Measurements from ENCODE around the gene SMIM9.
A peak's percentile ranks its signal among the peaks of the same experiment; 100 is the strongest.

Gene SMIM9

DNA sequence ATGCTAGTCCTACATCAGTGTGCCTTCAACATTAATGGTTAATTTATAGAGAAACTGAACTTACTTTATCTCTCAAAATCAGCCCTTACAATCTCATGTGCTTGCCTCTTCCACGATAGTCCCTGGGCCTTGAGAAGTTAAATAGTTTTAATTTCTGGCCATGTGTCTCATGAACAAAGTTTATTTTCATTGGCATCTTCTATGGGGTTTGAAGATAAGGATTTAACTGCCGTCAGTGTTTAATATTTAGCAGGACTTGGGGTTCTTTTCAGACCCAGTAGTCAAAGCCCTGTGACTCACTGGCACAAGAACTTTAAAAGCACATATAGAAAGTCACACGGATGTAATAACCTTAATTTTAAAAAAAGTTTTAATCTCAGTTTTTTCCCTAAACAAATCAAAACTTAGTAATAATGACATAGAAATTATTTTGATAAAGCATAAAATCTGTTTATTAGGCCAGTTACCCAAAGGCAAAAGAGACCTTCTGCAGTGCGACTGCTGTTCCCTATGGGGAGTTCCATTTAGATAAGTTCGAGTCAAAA is 19.1 kb downstream of the SMIM9 start:
- DNase-seq = no peak

- DNase-seq = no peak
Observed at GRCh38 chrX:154813801-154814200, 20.7 kb downstream of the SMIM9 start.

- no peak for DNase-seq
Observed at GRCh38 chrX:154812341-154813101, 21.9 kb downstream of the SMIM9 start.

DNA sequence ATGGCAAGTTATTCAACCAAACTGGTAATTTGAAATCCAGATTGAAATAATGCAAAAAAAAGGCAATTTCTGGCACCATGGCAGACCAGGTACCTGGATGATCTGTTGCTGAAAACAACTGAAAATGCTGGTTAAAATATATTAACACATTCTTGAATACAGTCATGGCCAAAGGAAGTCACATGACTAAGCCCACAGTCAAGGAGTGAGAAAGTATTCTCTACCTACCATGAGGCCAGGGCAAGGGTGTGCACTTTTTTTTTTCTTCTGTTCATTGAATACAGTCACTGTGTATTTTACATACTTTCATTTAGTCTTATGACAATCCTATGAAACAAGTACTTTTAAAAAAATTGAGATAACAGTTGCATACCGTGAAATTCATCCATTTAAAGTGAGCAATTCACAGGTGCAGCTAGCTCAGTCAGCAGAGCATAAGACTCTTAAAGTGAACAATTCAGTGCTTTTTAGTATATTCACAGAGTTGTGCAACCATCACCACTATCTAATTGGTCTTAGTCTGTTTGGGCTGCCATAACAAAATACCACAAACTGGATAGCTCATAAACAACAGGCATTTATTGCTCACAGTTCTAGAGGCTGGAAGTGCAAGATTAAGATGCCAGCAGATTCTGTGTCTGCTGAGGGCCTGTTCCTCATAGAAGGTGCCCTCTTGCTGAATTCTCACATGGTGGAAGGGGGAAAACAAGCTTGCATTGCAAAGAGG is 24.4 kb downstream of the SMIM9 start:
- DNase-seq = no peak

GRCh38 chrX:154806837-154807501 is 27.5 kb downstream of the SMIM9 start:
- no peak for DNase-seq

GRCh38 chrX:154805696-154806091 is 28.8 kb downstream of the SMIM9 start:
- DNase-seq = no peak

- peak; percentile 71 for DNase-seq
Observed at GRCh38 chrX:154804957-154805695, 29.3 kb downstream of the SMIM9 start, which contains the start of gene MPP1. Gene MPP1 (minus strand): TSS chrX:154805485. CDS start chrX:154805373, 112 bp downstream.

DNA sequence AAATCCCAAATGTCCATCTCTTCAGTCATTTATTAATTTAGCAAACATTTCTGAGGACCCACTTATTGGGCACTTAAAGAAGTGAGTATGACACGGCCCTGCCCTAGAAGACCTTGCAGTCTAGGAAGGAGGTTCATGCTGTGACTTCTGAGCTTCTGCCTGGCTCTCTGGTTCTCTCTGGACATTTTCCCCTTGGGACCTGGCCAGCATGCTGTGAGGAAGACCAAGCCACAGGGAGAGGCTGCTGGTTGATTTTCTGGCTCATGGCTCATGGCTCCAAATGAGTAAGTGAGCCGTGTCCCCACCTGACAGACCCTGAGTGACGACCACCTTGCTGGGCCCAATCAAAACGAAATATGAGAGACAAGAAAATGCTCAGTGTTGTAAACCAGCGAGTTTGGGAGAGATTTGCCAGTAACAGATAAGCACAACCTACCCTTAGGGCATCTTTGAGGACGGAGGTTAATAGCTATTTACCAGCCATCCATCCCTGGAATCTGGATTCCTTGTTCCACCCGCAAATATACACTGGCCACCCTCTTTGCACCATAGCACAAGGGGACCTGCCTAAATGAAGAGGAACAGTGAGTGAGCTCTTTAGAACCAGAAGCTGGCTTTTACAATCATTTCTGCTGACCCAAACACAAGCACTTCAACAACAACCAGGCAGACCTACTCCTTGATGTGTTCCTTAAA is 30.1 kb downstream of the SMIM9 start:
- DNase-seq = no peak

GRCh38 chrX:154802947-154803346 is 31.5 kb downstream of the SMIM9 start:
- DNase-seq = no peak

GRCh38 chrX:154800478-154801210 is 33.8 kb downstream of the SMIM9 start:
- DNase-seq = no peak

- no peak for DNase-seq
Observed at GRCh38 chrX:154799556-154800348, 34.7 kb downstream of the SMIM9 start.

GRCh38 chrX:154797006-154797405 is 37.5 kb downstream of the SMIM9 start:
- DNase-seq = no peak

DNA sequence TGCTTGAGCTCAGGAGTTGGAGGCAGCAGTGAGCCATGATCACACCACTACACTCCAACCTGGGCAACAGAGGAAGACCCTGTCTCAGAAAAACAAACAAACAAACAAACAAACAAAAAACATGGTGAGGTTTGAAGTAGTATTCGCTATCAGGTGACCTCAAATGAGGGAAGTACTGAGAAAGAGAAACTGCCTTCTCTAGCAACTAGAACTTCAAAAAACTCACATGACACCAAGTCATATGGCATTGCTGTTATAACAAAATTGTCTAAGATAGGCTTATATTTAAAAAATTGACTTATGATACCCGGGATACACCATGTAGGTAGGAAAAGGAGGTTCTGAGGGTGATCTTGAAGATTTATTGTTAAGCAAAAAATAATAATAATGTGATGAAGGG is 39.4 kb downstream of the SMIM9 start:
- no peak for DNase-seq

DNA sequence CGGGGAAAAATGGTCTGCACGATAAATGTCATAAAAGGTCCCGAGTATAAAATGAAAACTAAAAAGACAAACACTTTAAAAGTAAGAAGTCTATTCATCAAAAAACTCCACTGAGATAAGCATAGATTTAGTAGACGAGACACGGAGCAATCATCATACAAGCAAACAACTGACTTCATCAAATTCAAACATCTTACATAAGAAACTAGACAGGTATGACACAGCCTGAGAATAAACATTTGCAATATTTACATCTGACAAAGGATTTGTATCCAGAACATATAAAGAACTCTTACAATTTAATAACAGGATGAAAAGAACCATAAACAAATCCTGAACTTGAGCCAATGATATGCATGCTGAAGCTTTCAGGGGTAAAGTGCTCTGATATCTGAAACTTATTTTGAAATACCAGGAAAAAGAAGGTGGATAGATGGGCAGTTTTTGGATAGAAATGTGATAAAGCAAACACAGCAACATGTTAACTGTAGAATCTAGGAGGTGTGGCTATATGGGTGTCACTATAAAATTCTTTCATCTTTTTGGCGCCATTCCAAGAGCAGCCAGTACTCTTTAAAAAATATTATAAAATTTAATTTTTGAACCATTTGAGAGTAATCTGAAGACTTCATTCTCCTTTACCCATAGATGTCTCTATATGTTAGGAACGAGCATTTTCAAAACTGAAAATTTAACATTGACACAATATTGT is 41.2 kb downstream of the SMIM9 start:
- DNase-seq = no peak

DNA sequence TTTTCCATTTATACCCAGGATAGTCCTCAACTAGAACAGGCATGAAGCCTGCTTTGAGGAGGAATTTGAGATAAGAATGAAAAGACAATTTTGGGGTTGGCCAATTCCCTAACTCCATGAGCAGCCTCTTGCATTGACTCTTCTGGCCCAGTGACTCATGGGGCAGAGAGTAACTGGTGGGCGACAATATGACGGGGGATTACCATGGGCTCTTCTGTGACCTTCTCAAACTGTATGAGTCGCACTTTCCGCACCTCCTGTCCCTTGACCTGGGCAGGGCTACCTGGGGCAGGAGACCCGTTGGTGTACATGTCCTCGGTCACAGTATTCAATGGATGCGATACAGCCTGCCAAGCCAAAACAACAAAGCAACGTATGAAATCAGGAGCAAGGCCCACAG is 42.5 kb downstream of the SMIM9 start:
- DNase-seq = no peak

- no peak for DNase-seq
Observed at GRCh38 chrX:154791467-154791866, 43.0 kb downstream of the SMIM9 start.

- no peak for DNase-seq
Observed at GRCh38 chrX:154785716-154786115, 48.7 kb downstream of the SMIM9 start.

- DNase-seq = no peak
Observed at GRCh38 chrX:154784149-154784995, 50.1 kb downstream of the SMIM9 start.

DNA sequence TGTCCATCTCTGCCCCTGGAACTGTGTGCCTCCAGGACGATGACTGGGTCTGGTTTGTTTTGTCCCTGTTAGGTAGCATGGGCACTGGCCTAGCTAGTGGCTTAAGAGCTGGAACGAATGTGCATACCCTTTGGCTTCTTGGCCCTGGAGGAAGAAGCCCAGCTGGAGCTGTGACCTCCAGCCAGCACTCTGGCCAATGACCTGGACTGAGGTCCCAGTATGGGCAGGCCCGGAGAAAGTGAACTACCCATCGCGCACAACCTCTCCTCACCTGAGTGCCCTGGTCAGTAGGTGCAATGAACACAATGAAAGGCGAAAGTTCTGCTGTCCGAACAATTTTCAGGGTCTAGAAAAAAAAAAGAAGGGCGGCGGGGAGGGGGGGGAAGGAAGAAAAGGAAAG is 53.5 kb downstream of the SMIM9 start:
- DNase-seq = no peak
